Progenitor cell of endocrine pancreas (in vitro differentiated cells): ENCODE results near the gene EVI5L. TPM values are rescaled to one million over a fixed set of nuclear protein-coding genes. Genes with fewer than 3 reads are reported as not detected.

Experiments used
- DNase-seq: peaks from one replicate; pipeline ENCODE4 v3.0.0; 2021; ENCODE audit warnings: low spot score; ENCODE audit not compliant: unreplicated experiment
- H3K27ac Mint-ChIP-seq: 2 replicates; pipeline ENCODE4 v1.8.0; 2021; ENCODE audit warnings: mild to moderate bottlenecking, moderate library complexity, mixed read lengths
- H3K27me3 Mint-ChIP-seq: 2 replicates; pipeline ENCODE4 v1.8.0; 2021; ENCODE audit warnings: mixed read lengths
- H3K36me3 Mint-ChIP-seq: 2 replicates; pipeline ENCODE4 v1.8.0; 2022; ENCODE audit warnings: mixed read lengths; ENCODE audit not compliant: insufficient read depth
- H3K4me1 Mint-ChIP-seq: 2 replicates; pipeline ENCODE4 v1.8.0; 2021; ENCODE audit warnings: low read depth, mixed read lengths
- H3K4me3 Mint-ChIP-seq: 2 replicates; pipeline ENCODE4 v1.8.0; 2021; ENCODE audit warnings: low read depth, mild to moderate bottlenecking, moderate library complexity, mixed read lengths
- H3K9me3 Mint-ChIP-seq: 2 replicates; pipeline ENCODE4 v1.8.0; 2021; ENCODE audit warnings: low read depth, mixed read lengths
- CTCF ChIP-seq: fragments of 200-600 bp; sonication (generic); IDR thresholded peaks from one replicate; pipeline ENCODE4 v1.5.0; 2021; ENCODE audit warnings: antibody characterized with exemption, mild to moderate bottlenecking; ENCODE audit not compliant: unreplicated experiment
- total RNA-seq: library from RNA; stranded (reverse); gene quantifications from 2 replicates; pipeline ENCODE4 v1.2.1, GENCODE V29; 2021

Gene EVI5L
- total RNA-seq, 1 donor from 2014 or later, result 16.2 TPM

- H3K4me3 Mint-ChIP-seq, result no peak overlapping the region
- DNase-seq, result no peak
- peaks cover 31% of the 10 kb centered on the region for H3K27me3 Mint-ChIP-seq
- H3K36me3 Mint-ChIP-seq, result peaks cover 16% of the 10 kb centered on the region
- H3K4me1 Mint-ChIP-seq, result peaks cover 6% of the 10 kb centered on the region
- H3K27ac Mint-ChIP-seq, result no peak overlapping the region
- no peaks in the 10 kb centered on the region for H3K9me3 Mint-ChIP-seq
- TF ChIP-seq CTCF, result no peak
Measured at GRCh38 chr19:7914099-7914498, 84.1 kb downstream of the EVI5L start.

Other genes starting within 250 kb of the EVI5L start
- gene CAMSAP3, start 234.4 kb upstream of the EVI5L start, total RNA-seq, result 103 and 115 TPM in 2 replicates
- gene XAB2, start 200.7 kb upstream of the EVI5L start, total RNA-seq, result 38.8 and 40.3 TPM in 2 replicates
- gene PET100, start 200.4 kb upstream of the EVI5L start, total RNA-seq, result 150 and 184 TPM in 2 replicates
- 1.0 and 2.0 TPM in 2 replicates for gene PCP2, start 196.5 kb upstream of the EVI5L start, total RNA-seq
- 141 and 143 TPM in 2 replicates for gene STXBP2, start 193.1 kb upstream of the EVI5L start, total RNA-seq
- gene RETN, start 161.2 kb upstream of the EVI5L start, total RNA-seq, result not detected in 2 replicates
- not detected in 2 replicates for gene MCEMP1, start 153.1 kb upstream of the EVI5L start, total RNA-seq
- 71.5 and 88.8 TPM in 2 replicates for gene TRAPPC5, start 149.4 kb upstream of the EVI5L start, total RNA-seq
- gene FCER2, start 128.1 kb upstream of the EVI5L start, total RNA-seq, result not detected in 2 replicates
- not detected in 2 replicates for gene CLEC4G, start 98.1 kb upstream of the EVI5L start, total RNA-seq
- not detected in 2 replicates for gene CD209, start 82.7 kb upstream of the EVI5L start, total RNA-seq
- 0.36 and 0.42 TPM in 2 replicates for gene CLEC4M, start 67.0 kb upstream of the EVI5L start, total RNA-seq
- 37.4 and 40.4 TPM in 2 replicates for gene PRR36, start 44.2 kb downstream of the EVI5L start, total RNA-seq
- 3.6 and 3.9 TPM in 2 replicates for gene LRRC8E, start 58.3 kb downstream of the EVI5L start, total RNA-seq
- 50.7 and 53.5 TPM in 2 replicates for gene MAP2K7, start 73.7 kb downstream of the EVI5L start, total RNA-seq
- gene TGFBR3L, start 84.6 kb downstream of the EVI5L start, total RNA-seq, result 0.67 and 1.1 TPM in 2 replicates
- 9.9 and 10.8 TPM in 2 replicates for gene SNAPC2, start 90.1 kb downstream of the EVI5L start, total RNA-seq
- 97.9 and 114 TPM in 2 replicates for gene CTXN1, start 95.9 kb downstream of the EVI5L start, total RNA-seq
- 75.0 and 75.2 TPM in 2 replicates for gene TIMM44, start 113.4 kb downstream of the EVI5L start, total RNA-seq
- gene ELAVL1, start 175.4 kb downstream of the EVI5L start, total RNA-seq, result 125 and 130 TPM in 2 replicates
- not detected in 2 replicates for gene CCL25, start 222.5 kb downstream of the EVI5L start, total RNA-seq